SK-N-SH (cell line): Measurements from ENCODE around the gene TMSB10.

Experiments used
- EP300 ChIP-seq, 2 experiments: IDR thresholded peaks; 2 replicates each; pipeline versions ENCODE4 v1.4.0 to v1.6.1; 2012; ENCODE audit warnings: borderline replicate concordance in 1 of 2, low read depth in 1 of 2, low read length in 1 of 2
- EZH2phosphoT487 ChIP-seq: fragments of 200-600 bp; sonication (generic); IDR thresholded peaks from 2 replicates; pipeline ENCODE4 v1.6.1; 2017; ENCODE audit warnings: low read depth, mixed run types, mild to moderate bottlenecking, antibody characterized with exemption, moderate library complexity, borderline replicate concordance
- GABPA ChIP-seq: IDR thresholded peaks from 2 replicates; pipeline ENCODE4 v1.4.0; 2012; ENCODE audit warnings: low read depth, mild to moderate bottlenecking
- NFIC ChIP-seq: IDR thresholded peaks from 2 replicates; pipeline ENCODE4 v1.4.0; 2012; ENCODE audit warnings: borderline replicate concordance
- POLR2AphosphoS5 ChIP-seq: IDR thresholded peaks from 2 replicates; pipeline ENCODE4 v1.6.1; 2012; ENCODE audit warnings: low read depth, low read length
- RAD21 ChIP-seq: IDR thresholded peaks from 2 replicates; pipeline ENCODE4 v1.6.1; 2012; ENCODE audit warnings: mild to moderate bottlenecking, low read length
- REST ChIP-seq: IDR thresholded peaks from 2 replicates; pipeline ENCODE4 v1.6.1; 2012; ENCODE audit warnings: mild to moderate bottlenecking, low read depth, low read length, moderate library complexity
- SIN3A ChIP-seq: IDR thresholded peaks from 2 replicates; pipeline ENCODE4 v1.6.1; 2012; ENCODE audit warnings: low read depth, mild to moderate bottlenecking, low read length, moderate library complexity, borderline replicate concordance
- TF ChIP-seq, protein P1 (sequence below): fragments of 200-600 bp; sonication (generic); IDR thresholded peaks from 2 replicates; pipeline ENCODE4 v1.6.1; 2017; ENCODE audit warnings: antibody characterized with exemption, mild to moderate bottlenecking, moderate library complexity
- TF ChIP-seq, protein P2 (sequence below): IDR thresholded peaks from 2 replicates; pipeline ENCODE4; 2012

DNA sequence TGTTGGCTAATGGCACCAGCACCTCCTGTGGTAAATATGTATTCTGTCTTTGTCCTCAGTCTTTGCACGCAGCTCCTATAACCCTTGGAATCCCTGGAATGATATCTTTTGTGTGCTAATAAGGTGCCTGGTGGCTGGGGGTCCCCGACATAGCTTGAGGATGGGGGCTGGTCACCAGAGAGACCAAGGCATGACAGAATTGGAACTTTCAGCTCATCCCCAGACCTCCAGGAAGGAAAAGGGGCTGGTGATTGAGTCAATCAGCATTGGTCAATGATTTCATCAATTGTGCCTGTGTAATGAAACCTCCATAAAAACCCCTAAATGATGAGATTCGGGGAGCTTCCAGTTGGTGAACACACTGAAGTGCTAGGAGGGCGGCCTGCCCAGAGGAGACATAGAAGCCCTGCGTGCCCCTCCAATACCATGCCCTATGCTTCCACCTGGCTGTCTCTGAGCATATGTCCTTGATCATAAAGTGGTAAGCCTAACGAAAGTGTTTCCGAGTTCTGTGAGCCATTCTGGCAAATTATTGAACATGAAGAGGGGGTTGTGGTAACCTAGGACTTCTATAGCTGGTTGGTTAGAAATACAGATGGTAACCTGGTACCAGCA is 38.9 kb downstream of the TMSB10 start:
- TF ChIP-seq SIN3A: no peak
- TF ChIP-seq EP300 (IDR thresholded peaks at IDR 0.05; ENCODE audit: borderline replicate concordance in 1 of 2, low read depth in 1 of 2, low read length in 1 of 2): no peak
- no peak for TF ChIP-seq NFIC
- TF ChIP-seq, protein P1, sequence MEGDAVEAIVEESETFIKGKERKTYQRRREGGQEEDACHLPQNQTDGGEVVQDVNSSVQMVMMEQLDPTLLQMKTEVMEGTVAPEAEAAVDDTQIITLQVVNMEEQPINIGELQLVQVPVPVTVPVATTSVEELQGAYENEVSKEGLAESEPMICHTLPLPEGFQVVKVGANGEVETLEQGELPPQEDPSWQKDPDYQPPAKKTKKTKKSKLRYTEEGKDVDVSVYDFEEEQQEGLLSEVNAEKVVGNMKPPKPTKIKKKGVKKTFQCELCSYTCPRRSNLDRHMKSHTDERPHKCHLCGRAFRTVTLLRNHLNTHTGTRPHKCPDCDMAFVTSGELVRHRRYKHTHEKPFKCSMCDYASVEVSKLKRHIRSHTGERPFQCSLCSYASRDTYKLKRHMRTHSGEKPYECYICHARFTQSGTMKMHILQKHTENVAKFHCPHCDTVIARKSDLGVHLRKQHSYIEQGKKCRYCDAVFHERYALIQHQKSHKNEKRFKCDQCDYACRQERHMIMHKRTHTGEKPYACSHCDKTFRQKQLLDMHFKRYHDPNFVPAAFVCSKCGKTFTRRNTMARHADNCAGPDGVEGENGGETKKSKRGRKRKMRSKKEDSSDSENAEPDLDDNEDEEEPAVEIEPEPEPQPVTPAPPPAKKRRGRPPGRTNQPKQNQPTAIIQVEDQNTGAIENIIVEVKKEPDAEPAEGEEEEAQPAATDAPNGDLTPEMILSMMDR: no peak
- no peak for TF ChIP-seq REST
- TF ChIP-seq, protein P2, sequence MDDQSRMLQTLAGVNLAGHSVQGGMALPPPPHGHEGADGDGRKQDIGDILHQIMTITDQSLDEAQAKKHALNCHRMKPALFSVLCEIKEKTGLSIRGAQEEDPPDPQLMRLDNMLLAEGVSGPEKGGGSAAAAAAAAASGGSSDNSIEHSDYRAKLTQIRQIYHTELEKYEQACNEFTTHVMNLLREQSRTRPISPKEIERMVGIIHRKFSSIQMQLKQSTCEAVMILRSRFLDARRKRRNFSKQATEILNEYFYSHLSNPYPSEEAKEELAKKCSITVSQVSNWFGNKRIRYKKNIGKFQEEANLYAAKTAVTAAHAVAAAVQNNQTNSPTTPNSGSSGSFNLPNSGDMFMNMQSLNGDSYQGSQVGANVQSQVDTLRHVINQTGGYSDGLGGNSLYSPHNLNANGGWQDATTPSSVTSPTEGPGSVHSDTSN: no peak
- no peak for TF ChIP-seq RAD21
- no peak for TF ChIP-seq POLR2AphosphoS5
- no peak for TF ChIP-seq EZH2phosphoT487
- no peak for TF ChIP-seq GABPA
